Sciatic nerve (tissue), 2 donors: ENCODE measurements around the gene AUP1. TPM values are rescaled to one million over a fixed set of nuclear protein-coding genes. Genes with fewer than 3 reads are reported as not detected.
A peak's percentile ranks its signal among the peaks of the same experiment; 100 is the strongest.

Experiments used
- ATAC-seq: fragments of 200-7000 bp; cut with Tn5 transposase; one replicate; pipeline ENCODE4 v1.9.1; 2020; ENCODE audit warnings: mild to moderate bottlenecking, moderate library complexity
- DNase-seq: peaks from one replicate; pipeline ENCODE4 v3.0.0-alpha.2; 2020; ENCODE audit warnings: low spot score
- intact Hi-C: fragments of 100-400 bp; cut with DNase I; formaldehyde crosslinking; loops from one replicate; pipeline ENCODE4 v1.14.2; 2022
- total RNA-seq: library from RNA; stranded (reverse); fragmentation: NEBNext Ultra II Directional; extraction: Animal tissue kit (Norgen Biotek cat#: 25700); gene quantifications from one replicate; pipeline ENCODE4 v1.2.1, GENCODE V29; 2021
- donor health status: DM: no; HTN: no; CAD: no.
- donor health status: DM: no; HTN: no; CAD: no.

AUP1 gene
- total RNA-seq, 1 donor from 2014 or later, result 75.3 TPM

- DNase-seq, result no peak
- ATAC-seq, result peak; percentile 62
- intact Hi-C loops, result no loop called here
Measured at GRCh38 chr2:74540291-74540690, 10.8 kb upstream of the AUP1 start.

DNA sequence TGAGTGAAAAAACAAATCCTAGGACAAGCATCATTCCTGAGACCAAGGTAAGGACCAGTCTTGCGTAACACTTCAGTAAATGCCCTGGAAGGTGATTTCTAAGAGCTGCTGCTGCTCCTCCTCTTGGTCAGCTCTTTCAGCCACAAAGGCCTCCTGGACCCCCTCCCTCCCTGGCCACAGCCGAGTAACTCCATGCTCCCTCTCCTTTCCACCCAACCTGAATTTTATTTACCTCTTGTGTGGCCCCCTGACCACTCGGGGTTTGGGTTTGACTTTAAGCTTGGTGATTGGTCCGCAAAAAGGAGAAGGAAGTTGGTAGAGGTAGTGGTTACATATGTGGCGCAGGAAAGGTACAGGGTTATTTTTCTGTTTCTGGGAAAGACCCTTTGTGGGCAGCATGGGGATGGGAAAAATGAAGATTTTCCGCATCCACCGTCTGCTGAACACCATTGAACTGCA, 9.4 kb upstream of the AUP1 start:
- intact Hi-C loops, result no loop called here
- ATAC-seq (no peak), DNase-seq (no peak)

DNA sequence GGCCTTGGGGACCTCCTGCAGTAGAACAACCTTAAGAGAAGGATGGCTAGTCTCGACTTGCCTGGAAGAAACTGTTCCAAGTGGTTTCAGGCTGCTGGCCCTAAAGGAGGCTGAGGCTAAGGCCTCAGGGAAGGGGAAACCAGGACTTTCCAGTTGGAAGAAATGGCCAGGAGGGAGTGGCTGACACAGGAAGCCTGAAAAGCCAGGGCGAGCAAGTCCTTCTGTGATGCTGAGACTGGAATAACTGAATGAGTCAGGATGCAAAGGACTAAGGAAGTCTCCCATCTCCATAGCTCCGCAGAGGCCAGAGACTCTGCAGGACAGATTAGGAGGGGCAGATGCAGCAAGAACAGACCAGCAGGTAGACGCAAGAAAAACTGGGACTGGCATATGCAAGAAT, 7.6 kb upstream of the AUP1 start:
- ATAC-seq, result no peak
- DNase-seq, result no peak
- intact Hi-C loops, result no loop called here

GRCh38 chr2:74536166-74536950, 6.9 kb upstream of the AUP1 start:
- no peak for ATAC-seq
- DNase-seq, result no peak
- intact Hi-C loops, result no loop called here

- ATAC-seq (no peak), DNase-seq (no peak)
- intact Hi-C loops, result no loop called here
Measured at GRCh38 chr2:74535440-74535965, 6.0 kb upstream of the AUP1 start.

GRCh38 chr2:74534411-74534810, 4.9 kb upstream of the AUP1 start:
- ATAC-seq (no peak), DNase-seq (no peak)
- intact Hi-C loops, result no loop called here

DNA sequence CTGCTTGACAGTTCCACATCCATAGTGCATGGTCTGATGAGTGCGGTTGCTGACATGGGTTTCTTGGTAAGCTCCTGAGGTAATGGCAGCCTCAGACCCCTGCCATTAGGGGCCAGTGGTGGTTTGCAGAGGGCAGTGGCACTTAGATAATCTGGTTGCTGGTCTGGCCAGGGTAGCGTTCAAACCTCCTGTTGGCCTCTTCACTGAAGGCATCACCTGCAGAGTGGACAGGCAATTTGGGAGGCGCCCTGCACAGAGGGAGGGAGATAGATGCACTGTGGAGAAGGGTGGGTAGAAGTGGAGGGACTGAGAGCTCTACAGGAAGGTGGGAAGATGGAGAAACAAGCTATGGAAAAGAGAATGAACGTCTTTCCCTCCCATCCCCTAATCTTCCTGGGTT, 4.0 kb upstream of the AUP1 start:
- no peak for DNase-seq
- no peak for ATAC-seq
- intact Hi-C loops, result no loop called here

DNA sequence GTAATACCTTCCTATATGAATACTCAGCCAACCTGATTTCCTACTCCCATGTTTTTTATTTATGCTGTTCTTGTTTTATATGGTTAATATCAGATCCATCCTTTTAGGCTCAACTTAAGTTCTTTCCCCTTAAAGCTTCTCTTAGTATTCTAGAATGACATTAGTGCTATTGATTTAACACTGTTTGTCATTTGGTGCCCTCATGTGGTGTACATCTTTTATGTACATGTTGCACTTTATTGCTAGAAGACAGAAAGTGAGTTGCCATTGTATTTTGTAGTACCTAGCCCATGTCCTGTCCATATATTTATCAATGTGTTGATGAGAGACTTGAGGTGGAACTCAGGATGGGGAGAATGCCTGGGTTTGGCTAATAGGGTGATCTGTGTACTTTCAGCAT, 2.7 kb upstream of the AUP1 start:
- no peak for DNase-seq
- no peak for ATAC-seq
- intact Hi-C loops, result no loop called here

GRCh38 chr2:74531666-74532065, 2.2 kb upstream of the AUP1 start:
- DNase-seq (no peak), ATAC-seq (no peak)
- intact Hi-C loops, result no loop called here

- ATAC-seq (peak; percentile 11), DNase-seq (peak; percentile 74)
- intact Hi-C loops, result no loop called here
Measured at GRCh38 chr2:74530239-74531187, 1.0 kb upstream of the AUP1 start.

- no peak for DNase-seq
- intact Hi-C loops, result no loop called here
- ATAC-seq, result peak; percentile 3
Measured at GRCh38 chr2:74528600-74529356, 728 bp downstream of the AUP1 start.

GRCh38 chr2:74527741-74528140, 1.8 kb downstream of the AUP1 start:
- intact Hi-C loops, result no loop called here
- no peak for ATAC-seq
- DNase-seq, result no peak

GRCh38 chr2:74526649-74527230, 2.8 kb downstream of the AUP1 start:
- intact Hi-C loops, result no loop called here
- no peak for ATAC-seq
- DNase-seq, result no peak

DNA sequence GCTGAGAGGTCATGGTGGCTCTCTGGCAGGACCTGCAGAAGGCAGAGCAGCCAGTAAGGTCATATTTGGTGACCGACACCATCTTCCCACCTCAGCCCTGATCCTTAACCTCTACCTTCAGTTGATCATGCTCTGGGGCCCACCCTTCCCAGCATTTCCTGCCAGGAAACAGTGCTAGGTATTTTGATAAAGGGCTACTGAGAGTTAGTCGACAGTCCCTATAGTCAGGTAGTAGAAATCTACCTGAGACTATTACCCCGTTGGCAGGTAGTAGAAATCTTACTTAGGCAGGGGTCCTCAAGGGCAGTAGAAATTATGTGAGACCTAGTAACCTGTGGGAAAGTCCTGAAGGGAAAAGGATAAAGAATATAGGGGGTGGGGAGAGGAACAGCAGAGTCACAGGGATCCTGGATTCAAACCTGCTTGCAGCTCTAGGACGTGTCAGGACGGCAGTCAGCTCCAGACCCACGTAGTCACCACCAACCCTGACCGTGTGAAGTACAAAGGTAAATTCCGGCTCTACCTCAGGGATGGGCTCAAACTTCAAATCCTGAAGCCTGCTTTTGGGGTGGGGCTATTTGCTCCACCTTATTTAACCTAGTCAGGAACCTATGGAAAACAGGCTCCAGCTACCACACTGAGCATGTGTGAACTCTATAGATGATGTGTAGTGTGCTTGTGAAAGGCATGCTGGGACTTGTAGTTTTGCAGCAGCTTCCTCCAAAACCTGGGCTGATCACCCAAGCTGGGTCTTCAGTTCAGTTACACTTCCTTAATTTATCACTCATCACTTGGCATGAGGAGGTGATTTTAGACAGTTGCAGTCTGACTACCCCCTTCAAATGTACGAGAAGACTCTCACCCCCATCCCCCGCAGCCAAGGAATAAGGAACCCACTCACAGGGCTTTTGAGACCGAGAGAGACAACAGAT, 3.5 kb downstream of the AUP1 start, which contains the start of gene DQX1:
DQX1 (minus strand) TSS at position 515 of the 932 bp plus-strand sequence; CDS start at position 13, 502 bp downstream.
- no peak for ATAC-seq
- intact Hi-C loops, result no loop called here
- no peak for DNase-seq

DNA sequence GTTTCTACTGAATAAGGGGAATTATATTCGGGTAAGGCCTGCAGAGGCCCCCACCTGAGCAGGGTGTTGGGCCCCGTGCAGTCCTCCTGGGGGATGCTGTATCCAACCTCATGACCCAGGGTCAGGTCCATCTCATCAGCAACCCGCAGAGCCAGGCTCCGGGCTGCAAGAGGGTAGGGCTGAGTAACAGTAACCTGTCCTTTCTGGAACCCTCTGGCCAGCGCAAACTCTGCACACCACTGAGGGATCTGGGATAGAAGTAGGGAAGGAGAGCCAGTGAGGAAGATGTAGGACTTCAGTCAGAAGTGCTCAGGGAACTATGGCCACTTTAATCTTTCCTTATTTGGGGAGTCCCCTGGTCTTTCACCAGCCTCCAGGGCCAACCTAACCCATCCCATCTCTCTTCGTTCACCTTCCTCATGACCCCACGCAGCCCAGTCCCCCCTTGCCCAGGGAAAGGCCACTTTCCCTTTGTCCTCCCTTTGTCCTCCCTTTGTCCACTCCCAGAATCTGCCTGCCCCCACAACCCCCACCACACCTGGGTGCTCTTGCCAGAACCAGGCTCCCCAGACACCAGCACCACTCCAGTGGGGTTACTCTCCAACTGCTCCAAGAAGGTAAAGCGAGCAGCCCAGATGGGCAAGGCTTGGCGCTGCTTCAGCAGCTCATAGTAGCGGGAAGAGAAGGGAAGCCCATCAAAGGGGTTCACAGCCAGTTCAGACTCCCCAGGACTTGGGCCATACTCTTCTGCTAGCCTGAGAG, 4.4 kb downstream of the AUP1 start:
- DNase-seq, result no peak
- intact Hi-C loops, result no loop called here

DNA sequence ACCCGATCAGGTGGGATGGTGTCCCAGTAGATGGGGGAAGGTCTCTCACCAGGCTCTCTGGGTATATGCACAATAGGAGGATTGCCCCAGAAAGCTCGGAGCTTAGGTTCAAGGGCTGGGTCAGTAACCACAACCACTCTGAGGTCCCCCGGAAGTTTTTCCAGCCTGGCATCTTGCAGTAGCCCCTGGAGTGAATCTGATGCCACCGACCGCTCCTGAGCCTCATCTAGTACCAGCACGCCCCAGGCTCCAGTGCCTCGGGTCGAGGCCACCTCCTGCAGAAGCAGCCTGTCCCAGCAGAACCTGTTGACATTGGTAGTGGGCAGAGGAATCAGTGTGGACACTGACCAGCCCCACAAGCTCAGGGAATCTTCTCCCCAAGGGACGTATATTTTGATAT, 5.5 kb downstream of the AUP1 start:
- DNase-seq (no peak), ATAC-seq (no peak)
- intact Hi-C loops, result no loop called here

More for the DNA sequence above, 4.4 kb downstream of the AUP1 start:
- no peak for ATAC-seq

GRCh38 chr2:74522516-74522915, 7.0 kb downstream of the AUP1 start:
- intact Hi-C loops, result no loop called here
- DNase-seq (no peak), ATAC-seq (no peak)
